Stimulated activated CD8-positive, alpha-beta memory T cell treated with anti-CD3 and anti-CD28 coated beads, Interleukin-15, amount 100 ng/mL, for 24 hours (primary cell): Measurements from ENCODE around the gene GPX4.

Experiments
- DNase-seq: peaks from one replicate; pipeline ENCODE4 v3.0.0-alpha.2; 2020; ENCODE audit warnings: low read depth

The GPX4 gene

DNA sequence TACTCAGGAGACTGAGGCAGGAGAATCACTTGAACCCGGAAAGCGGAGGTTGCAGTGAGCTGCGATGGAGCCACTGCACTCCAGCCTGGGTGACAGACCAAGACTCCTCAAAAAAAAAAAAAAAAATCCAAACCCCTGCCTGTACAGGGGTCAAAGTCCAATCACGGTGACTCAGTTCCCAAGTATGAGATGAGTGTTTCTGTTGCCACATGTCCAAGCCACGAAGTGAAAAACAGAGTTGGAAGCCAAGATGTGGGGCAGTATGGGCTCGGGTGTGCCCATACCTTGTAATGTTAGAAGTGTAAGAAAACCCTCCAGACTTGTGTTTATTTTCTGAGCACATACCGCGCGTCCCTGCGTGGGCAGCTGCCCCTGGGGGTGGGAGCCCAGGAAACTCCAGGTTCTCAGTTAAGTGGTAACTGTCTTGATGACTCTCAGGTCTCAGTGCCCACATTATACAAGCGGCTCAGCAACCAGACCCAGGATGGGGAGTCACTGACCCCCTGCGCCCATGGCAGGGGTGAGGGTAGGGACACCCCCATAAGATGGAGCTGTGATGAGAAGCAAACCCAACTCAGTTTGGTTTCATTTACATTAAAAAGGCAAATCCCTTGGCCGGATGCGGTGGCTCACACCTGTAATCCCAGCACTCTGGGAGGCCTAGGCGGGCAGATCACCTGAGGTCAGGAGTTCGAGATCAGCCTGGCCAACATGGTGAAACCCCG lies 1.2 kb upstream of the GPX4 start:
- no peak for DNase-seq

DNA sequence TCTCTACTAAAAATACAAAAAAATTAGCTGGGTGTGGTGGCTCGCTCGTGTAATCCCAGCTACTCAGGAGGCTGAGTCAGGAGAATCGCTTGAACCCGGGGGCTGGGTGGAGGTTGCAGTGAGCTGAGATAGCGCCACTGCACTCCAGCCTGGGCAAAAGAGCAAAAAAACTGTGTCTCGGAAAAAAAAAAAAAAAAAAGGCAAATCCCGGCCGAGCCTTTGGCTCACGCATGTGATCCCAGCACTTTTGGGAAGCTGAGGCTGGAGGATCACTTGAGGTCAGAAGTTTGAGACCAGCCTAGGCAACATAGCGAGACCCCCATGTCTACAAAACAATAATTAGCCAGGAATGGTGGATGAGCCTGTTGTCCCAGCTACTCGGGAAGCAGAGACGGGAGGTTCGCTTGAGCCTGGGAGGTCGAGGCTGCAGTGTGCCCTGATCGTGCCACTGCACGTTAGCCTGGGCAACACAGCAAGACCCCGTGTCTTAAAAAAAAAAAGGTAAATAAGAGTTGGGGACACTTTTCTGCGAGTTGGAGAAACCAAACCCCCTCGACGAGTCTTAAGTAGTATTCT lies 574 bp upstream of the GPX4 start:
- DNase-seq, result no peak

GRCh38 chr19:1104311-1105007 lies 665 bp downstream of the GPX4 start:
- peak; percentile 54 for DNase-seq

DNA sequence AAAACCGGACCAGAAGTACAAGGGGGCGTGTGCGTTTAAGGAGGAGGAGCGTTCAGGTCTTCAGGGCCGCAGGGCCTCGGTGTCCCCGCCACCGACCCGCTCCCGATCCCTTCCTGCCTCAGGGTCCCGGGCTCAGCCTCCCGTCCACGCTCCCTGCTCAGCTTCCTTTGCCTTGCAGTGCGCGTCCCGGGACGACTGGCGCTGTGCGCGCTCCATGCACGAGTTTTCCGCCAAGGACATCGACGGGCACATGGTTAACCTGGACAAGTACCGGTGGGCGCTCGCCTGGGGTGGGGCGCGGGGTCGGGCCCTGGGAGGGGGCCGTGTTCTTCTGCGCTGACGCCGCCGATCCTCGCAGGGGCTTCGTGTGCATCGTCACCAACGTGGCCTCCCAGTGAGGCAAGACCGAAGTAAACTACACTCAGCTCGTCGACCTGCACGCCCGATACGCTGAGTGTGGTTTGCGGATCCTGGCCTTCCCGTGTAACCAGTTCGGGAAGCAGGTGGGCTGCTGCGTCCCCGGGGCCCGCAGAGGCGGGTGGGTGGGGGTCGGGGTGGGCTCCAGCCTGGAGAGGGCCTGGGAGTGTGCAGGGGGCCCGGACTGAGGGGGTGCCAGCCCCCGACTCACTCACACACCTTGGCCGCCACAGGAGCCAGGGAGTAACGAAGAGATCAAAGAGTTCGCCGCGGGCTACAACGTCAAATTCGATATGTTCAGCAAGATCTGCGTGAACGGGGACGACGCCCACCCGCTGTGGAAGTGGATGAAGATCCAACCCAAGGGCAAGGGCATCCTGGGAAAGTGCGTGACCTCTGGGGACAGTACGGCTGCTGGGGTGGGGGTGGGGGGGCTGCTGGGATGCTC lies 1.4 kb downstream of the GPX4 start:
- no peak for DNase-seq

- DNase-seq, result no peak
Observed at GRCh38 chr19:1105873-1106840, 2.4 kb downstream of the GPX4 start.

GRCh38 chr19:1106841-1107660 lies 3.3 kb downstream of the GPX4 start:
- DNase-seq, result no peak

DNA sequence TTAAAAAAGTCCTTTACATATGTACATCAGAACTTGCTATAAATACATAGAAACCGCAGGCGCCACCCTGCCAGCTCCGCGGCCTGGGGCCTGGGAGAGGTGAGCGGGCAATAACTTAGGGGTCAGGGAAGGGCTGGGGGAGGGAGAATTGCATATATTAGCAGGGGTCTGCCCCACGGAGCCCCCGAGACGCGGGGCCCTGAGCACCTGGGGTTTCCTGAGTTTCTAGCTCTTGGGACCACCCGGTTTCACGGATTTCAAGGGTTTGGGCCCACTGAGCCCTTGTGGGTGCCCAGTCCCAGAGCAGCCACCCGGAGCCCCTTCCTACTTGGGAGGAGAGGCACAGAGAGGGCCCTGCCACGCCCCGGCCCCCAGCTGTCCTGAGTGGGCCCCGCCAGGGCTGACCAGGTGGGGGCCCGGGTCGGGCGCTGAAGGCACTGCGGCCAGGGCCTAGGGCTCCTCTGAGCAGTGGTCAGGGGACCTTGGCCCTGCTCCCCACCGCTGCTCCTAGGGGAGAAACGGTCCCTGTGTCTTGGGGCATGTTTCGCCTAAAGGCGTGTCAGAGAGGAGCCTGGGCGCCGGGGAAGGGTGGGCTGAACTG lies 4.0 kb downstream of the GPX4 start:
- DNase-seq, result no peak

GRCh38 chr19:1108291-1109031 lies 4.7 kb downstream of the GPX4 start:
- DNase-seq, result no peak

DNA sequence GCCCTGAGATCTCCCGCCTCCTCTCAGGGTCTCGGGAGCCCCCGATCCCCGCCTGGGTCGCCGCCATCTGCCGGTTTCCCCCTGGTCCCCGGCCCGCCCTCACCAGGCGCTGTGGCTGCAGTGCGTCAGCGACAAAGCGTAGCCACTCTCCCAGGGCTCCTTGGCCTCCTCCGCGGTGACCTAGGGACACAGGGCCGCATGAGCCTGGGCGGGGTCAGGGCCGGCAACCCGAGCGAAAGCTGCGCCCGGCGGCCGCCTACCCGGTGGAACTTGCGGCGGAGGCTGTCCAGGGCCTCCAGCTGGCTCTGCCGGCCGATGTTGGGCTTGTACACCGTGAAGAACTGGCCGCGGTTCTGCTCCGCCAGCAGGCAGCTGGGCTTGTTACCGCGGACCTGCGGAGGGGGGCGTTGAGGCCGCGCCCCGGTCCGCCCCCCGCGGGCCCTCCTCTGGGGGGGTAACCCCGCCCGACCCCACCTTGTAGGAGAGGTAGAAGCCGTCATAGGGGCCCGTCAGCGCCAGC lies 5.3 kb downstream of the GPX4 start:
- DNase-seq, result no peak

GRCh38 chr19:1109697-1110671 lies 6.2 kb downstream of the GPX4 start:
- no peak for DNase-seq

- no peak for DNase-seq
Observed at GRCh38 chr19:1110809-1111640, 7.2 kb downstream of the GPX4 start.

DNA sequence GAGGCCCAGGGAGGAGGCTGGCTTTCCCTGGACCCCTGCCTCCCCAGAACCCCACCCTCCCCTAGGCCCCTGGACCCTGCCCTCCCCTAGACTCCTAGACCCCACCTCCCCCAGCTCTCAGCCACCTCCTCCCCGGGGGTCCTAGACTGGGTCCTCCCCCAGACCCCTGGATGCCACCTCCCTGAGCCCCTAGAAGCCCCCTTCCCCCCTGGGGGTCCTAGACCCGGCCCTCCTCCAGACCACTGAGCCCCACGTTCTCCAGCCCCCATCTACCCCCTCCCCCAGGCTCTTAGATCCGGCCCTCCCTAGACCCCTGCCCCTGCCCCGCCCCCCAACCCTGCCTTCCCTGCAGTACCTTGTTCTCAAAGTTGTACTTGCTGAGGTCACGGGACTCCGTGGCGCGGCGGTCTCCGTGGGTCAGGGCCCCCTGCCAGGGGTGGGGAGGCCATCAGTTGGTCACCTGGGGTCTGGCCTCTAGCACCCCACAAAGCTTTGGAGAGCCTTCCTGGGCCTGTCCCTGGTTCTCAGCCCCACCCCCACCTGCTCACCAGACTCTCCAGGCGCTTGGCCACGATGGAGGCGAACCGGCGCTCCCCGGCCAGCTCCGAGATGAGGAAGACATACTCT lies 8.0 kb downstream of the GPX4 start:
- no peak for DNase-seq

DNA sequence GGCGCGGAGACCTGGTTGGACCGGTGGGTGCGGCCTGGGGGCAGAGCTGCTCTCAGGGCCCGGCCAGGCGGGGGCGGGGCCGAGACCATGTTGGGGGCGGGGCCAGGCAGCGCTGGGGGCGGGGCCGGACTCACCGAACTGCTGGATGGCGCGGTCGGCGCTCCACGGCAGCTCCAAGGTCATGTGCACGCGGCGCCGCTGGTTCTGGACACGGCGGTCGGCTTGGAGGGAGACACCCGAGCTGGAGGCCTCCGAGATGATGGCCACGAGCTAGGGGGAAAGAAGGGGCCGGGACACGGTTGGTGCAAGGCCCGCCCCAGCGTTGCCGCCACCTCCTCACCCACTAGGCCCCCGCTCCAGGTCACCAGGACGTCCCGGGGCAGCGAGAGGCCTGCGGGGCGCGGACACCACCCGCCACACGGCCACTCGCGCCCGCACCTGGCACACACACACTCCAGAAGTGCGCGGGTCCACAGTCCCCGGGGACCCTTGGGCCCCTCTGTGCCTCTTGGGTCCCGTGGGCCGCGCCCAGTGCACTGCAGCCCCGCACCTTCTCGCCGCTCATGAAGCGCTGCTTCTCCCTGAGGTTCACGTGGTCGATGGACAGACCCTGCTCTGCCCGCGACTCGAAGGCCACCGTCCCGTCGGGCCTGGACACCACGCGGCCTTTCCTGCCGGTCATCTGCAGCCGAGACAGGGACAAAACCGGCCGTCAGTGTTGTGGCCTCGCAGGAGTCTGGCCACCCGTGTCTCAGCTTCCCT lies 8.7 kb downstream of the GPX4 start:
- DNase-seq, result no peak

DNA sequence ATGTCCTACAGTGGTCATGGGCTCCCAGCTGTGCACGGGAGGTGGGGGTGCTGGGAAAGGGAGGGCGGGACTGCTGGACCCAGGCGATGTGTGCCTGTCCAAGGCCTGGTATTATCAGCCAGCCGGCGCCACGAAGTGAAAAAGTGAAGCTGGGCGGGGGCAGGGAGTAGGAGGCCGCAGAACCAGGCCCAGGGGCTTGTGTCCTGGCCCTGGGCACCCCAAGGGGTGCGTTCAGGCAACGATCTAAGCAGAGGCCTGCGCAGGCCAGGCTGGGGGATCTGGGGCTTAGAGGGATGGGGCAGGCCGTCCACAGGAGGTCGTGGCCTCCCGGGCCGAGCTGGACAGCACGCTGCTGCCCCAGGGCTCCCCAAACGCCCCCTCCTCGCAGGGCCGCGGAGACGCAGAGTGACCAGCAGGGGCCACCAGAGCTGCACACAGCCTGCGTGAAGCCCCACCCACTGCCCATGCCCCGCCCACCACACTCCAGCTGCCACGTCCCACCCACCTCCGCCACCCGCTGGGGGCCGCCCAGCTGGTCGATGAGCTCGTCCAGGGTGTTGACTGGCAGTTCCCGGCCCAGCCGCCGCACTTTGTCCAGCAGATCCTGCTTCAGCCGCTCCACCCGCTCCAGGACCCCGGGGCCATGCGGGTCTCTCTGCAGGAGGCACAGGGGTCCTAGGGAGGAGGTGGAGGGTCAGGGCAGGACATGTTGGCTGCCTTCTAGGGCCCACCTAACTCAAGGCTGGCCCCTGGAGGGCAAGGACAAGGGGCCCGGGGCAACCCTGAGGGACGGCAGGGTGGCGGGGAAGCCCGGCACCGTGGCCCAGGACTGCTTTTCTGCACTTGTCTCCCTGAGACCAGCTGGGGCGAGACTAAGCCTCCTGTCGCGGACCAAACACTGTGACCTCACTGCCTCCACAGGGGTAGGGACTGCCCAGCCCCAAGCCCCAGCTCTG lies 9.5 kb downstream of the GPX4 start:
- peak; percentile 59 for DNase-seq
